Transverse colon (tissue), 4 donors: ENCODE measurements around the gene RAB37. TPM values are rescaled to one million over a fixed set of nuclear protein-coding genes. Genes with fewer than 3 reads are reported as not detected.
A peak's percentile ranks its signal among the peaks of the same experiment; 100 is the strongest.

Source experiments
- DNase-seq: peaks from one replicate; pipeline ENCODE4 v3.0.0-alpha.2; 2019
- H3K27ac ChIP-seq, 4 donors: fragments of 200-600 bp; sonication (generic); 2 replicates each; pipeline ENCODE4 v1.5.1; 2016 to 2018; ENCODE audit warnings: inconsistent platforms in 4 of 4
- H3K27me3 ChIP-seq: fragments of 200-600 bp; sonication (generic); 2 replicates; pipeline ENCODE4 v1.5.1; 2017; ENCODE audit warnings: inconsistent platforms
- H3K36me3 ChIP-seq, 4 donors: fragments of 200-600 bp; sonication (generic); 2 replicates each; pipeline ENCODE4 v1.5.1; 2017 to 2019; ENCODE audit warnings: inconsistent platforms in 4 of 4
- H3K4me1 ChIP-seq, 4 donors: fragments of 200-600 bp; sonication (generic); 2 replicates each; pipeline ENCODE4 v1.5.1; 2017 to 2020; ENCODE audit warnings: inconsistent platforms in 4 of 4
- H3K4me3 ChIP-seq, 4 donors: fragments of 200-600 bp; sonication (generic); 1 replicate in 1 of 4; 2 replicates in 3 of 4; pipeline versions ENCODE4 v1.5.1 to v1.6.1; 2017 to 2019; ENCODE audit warnings: inconsistent platforms in 4 of 4
- H3K9me3 ChIP-seq, 2 donors: fragments of 200-600 bp; sonication (generic); 2 replicates each; pipeline ENCODE4 v1.5.1; 2017 to 2019; ENCODE audit warnings: inconsistent platforms in 2 of 2
- CTCF ChIP-seq, 5 experiments: fragments of 200-600 bp in 3 of 5; fragments of 450-650 bp in 2 of 5; sonication (generic) in 3 of 5; IDR thresholded peaks; 1 replicate in 2 of 5; 2 replicates in 3 of 5; pipeline ENCODE4 v1.5.1; 2016 to 2017; ENCODE audit warnings: antibody characterized with exemption in 5 of 5, inconsistent platforms in 3 of 5, mild to moderate bottlenecking in 2 of 5, moderate library complexity in 1 of 5
- EP300 ChIP-seq: sonication (generic); formaldehyde crosslinking; IDR thresholded peaks from one replicate; pipeline ENCODE4 v1.6.1; 2017; ENCODE audit warnings: antibody characterized with exemption, low read depth
- POLR2A ChIP-seq: fragments of 450-650 bp; IDR thresholded peaks from one replicate; pipeline ENCODE4 v1.6.1; 2016; ENCODE audit warnings: antibody characterized with exemption, mild to moderate bottlenecking, moderate library complexity
- POLR2AphosphoS5 ChIP-seq, 3 donors: sonication (generic); formaldehyde crosslinking; IDR thresholded peaks; one replicate each; pipeline ENCODE4 v1.6.1; 2016; ENCODE audit warnings: antibody characterized with exemption in 3 of 3
- WGBS, 2 donors: methylation state at CpG; one replicate each; pipeline ENCODE4 v1.1.5; 2018; ENCODE audit warnings: low coverage in 1 of 2; 5-methylcytosine and 5-hydroxymethylcytosine counted together
- in situ Hi-C, 4 donors: fragments of 200-750 bp; cut with MboI; loops; one replicate each; pipeline versions ENCODE4 v1.15.0 to v1.15.1; 2017; ENCODE audit warnings: low sequenced_read_pairs in 3 of 4, low pct_ligation_motif_present in 1 of 4, low pct_unique_long_range_greater_than_20kb in 1 of 4
- intact Hi-C: fragments of 100-400 bp; cut with DNase I; formaldehyde crosslinking; loops from one replicate; pipeline ENCODE4 v1.15.1; 2023; ENCODE audit warnings: low total_unique reads
- total RNA-seq, 4 donors: library from RNA; depleted of rRNA; stranded (reverse); fragments of >200 nt; gene quantifications; one replicate each; pipeline ENCODE4 v1.1.0, GENCODE V29; 2016

RAB37 gene
- total RNA-seq, 4 donors from 2014 or later, result 5.2 to 10.5 (median 5.4) TPM; not detected in 1

GRCh38 chr17:74743755-74744154 is 6.7 kb downstream of the RAB37 start:
- Histone ChIP-seq H3K27me3 (peaks cover 16% of the 10 kb centered on the region), H3K4me1 (peaks cover 10 to 56% (median 23%) of the 10 kb centered on the region in 4 donors), H3K36me3 (no peaks in the 10 kb centered on the region), H3K9me3 (no peaks in the 10 kb centered on the region), H3K4me3 (no peak overlapping the region), H3K27ac (no peak overlapping the region)
- intact Hi-C loops (loop anchor here (2.0 kb wide), 1 partner anchor 121 kb away; no protein-coding TSS in a partner anchor), in situ Hi-C loops (loop anchor here in 2 of 4 donors (25.0 kb wide), 1 partner anchor 119 kb away; the partner anchor contains the start of genes FDXR (in 2 of the 2) and GRIN2C (in 2 of the 2))
- WGBS, 2 donors, result 37 to 77% methylated on average over 2 of the region's 2 CpGs
- no peak for DNase-seq
- TF ChIP-seq POLR2AphosphoS5 (IDR thresholded peaks at IDR 0.05), result no peak
- TF ChIP-seq EP300, result no peak
- no peak for TF ChIP-seq POLR2A
- TF ChIP-seq CTCF (IDR thresholded peaks at IDR 0.05), result no peak

GRCh38 chr17:74744349-74744713 is 7.3 kb downstream of the RAB37 start:
- no peak for TF ChIP-seq CTCF (IDR thresholded peaks at IDR 0.05)
- no peak for TF ChIP-seq POLR2A
- intact Hi-C loops (loop anchor here (2.0 kb wide), 1 partner anchor 120 kb away; no protein-coding TSS in a partner anchor), in situ Hi-C loops (loop anchor here in 2 of 4 donors (25.0 kb wide), 1 partner anchor 118 kb away; the partner anchor contains the start of genes FDXR (in 2 of the 2) and GRIN2C (in 2 of the 2))
- Histone ChIP-seq H3K4me3 (no peak overlapping the region), H3K27me3 (peaks cover 12% of the 10 kb centered on the region), H3K9me3 (no peaks in the 10 kb centered on the region), H3K36me3 (no peaks in the 10 kb centered on the region), H3K4me1 (peaks cover 5 to 53% (median 19%) of the 10 kb centered on the region in 4 donors), H3K27ac (no peak overlapping the region)
- 26% methylated on average over 2 of the region's 2 CpGs; no CpG with 5 or more reads in 1 of the 2 donors for WGBS, 2 donors
- DNase-seq, result no peak

GRCh38 chr17:74744714-74745547 is 7.9 kb downstream of the RAB37 start:
- in situ Hi-C loops (loop anchor here in 2 of 4 donors (25.0 kb wide), 1 partner anchor 117 kb away; the partner anchor contains the start of genes FDXR (in 2 of the 2) and GRIN2C (in 2 of the 2)), intact Hi-C loops (loop anchor here (2.0 kb wide), 1 partner anchor 120 kb away; no protein-coding TSS in a partner anchor)
- H3K9me3 ChIP-seq, result no peaks in the 10 kb centered on the region
- WGBS, 2 donors, result 35 to 100% methylated on average over 1 to 24 of the region's 24 CpGs
- peak overlapping the region; percentile 45 to 68 (median 64) for H3K27ac ChIP-seq
- peak overlapping the region in 1 of 4 donors; percentile 19 for H3K4me3 ChIP-seq
- peak in 2 of 3 donors; percentile 75 to 78 for TF ChIP-seq POLR2AphosphoS5 (IDR thresholded peaks at IDR 0.05)
- peak; percentile 57 for TF ChIP-seq POLR2A
- TF ChIP-seq EP300, result no peak
- TF ChIP-seq CTCF (IDR thresholded peaks at IDR 0.05), result peak; percentile 99 to 100 (median 100)
- H3K36me3 ChIP-seq, result no peaks in the 10 kb centered on the region
- peak; percentile 94 for DNase-seq
- peaks cover 7 to 59% (median 23%) of the 10 kb centered on the region in 4 donors for H3K4me1 ChIP-seq
- peaks cover 6% of the 10 kb centered on the region for H3K27me3 ChIP-seq

- H3K36me3 ChIP-seq, result no peaks in the 10 kb centered on the region
- H3K27ac ChIP-seq, result peak overlapping the region in 3 of 4 donors; percentile 63 to 68 (median 64)
- H3K9me3 ChIP-seq, result no peaks in the 10 kb centered on the region
- WGBS, 2 donors, result 63 to 91% methylated on average over 5 to 8 of the region's 8 CpGs
- H3K4me1 ChIP-seq, result peaks cover 10 to 67% (median 29%) of the 10 kb centered on the region in 4 donors
- in situ Hi-C loops (loop anchor here in 2 of 4 donors (25.0 kb wide), 1 partner anchor 117 kb away; the partner anchor contains the start of genes FDXR (in 2 of the 2) and GRIN2C (in 2 of the 2)), intact Hi-C loops (loop anchor here (2.0 kb wide), 1 partner anchor 119 kb away; no protein-coding TSS in a partner anchor)
- no peak for DNase-seq
- H3K4me3 ChIP-seq, result no peak overlapping the region
- no peak for TF ChIP-seq POLR2AphosphoS5 (IDR thresholded peaks at IDR 0.05)
- no peak for TF ChIP-seq EP300
- no peak for TF ChIP-seq POLR2A
- no peak for TF ChIP-seq CTCF (IDR thresholded peaks at IDR 0.05)
- H3K27me3 ChIP-seq, result peaks cover 3% of the 10 kb centered on the region
Observed at GRCh38 chr17:74745548-74746177, 8.6 kb downstream of the RAB37 start.
